ENCODE results near the gene LCLAT1. TPM values are rescaled to one million over a fixed set of nuclear protein-coding genes. Genes with fewer than 3 reads are reported as not detected.

Gene LCLAT1
- total RNA-seq, 1 donor from 2014 or later = 29.0 TPM

DNA sequence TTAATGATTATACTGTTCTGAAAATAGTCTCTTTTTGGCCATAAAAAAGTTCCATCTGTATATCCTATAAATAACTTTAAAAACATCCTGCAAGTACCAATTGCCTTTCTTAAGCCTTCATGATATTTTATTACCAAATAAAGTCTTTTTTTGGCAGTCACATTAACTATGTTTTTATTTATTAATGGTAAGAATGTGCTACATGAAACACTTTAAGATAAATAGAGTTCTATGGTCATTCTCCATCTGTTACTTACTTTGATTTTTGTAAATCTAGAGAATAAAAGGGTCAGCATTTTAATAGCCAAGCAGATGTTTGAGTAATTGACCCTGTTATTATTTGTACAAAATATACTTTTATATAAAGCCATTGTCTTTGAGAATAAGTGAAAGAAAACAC, 52.6 kb downstream of the LCLAT1 start:
- H3K27me3 Mint-ChIP-seq = no peaks in the 10 kb centered on the region
- no peak for DNase-seq (ENCODE audit: extremely low spot score, unreplicated experiment)
- H3K4me1 Mint-ChIP-seq (ENCODE audit: unreplicated experiment) = peaks cover 9% of the 10 kb centered on the region
- H3K36me3 Mint-ChIP-seq = peaks cover 39% of the 10 kb centered on the region
- peaks cover 6% of the 10 kb centered on the region for H3K9me3 Mint-ChIP-seq
- no peak overlapping the region for H3K27ac Mint-ChIP-seq
- H3K4me3 Mint-ChIP-seq = no peak overlapping the region
- TF ChIP-seq CTCF (conservative IDR thresholded peaks at IDR 0.05) = no peak

- H3K27me3 Mint-ChIP-seq = no peaks in the 10 kb centered on the region
- peaks cover 6% of the 10 kb centered on the region for H3K9me3 Mint-ChIP-seq
- no peak for DNase-seq (ENCODE audit: extremely low spot score, unreplicated experiment)
- H3K4me1 Mint-ChIP-seq (ENCODE audit: unreplicated experiment) = peaks cover 15% of the 10 kb centered on the region
- TF ChIP-seq CTCF (conservative IDR thresholded peaks at IDR 0.05) = no peak
- H3K36me3 Mint-ChIP-seq = peaks cover 36% of the 10 kb centered on the region
- H3K27ac Mint-ChIP-seq = no peak overlapping the region
- no peak overlapping the region for H3K4me3 Mint-ChIP-seq
These were observed 53.7 kb downstream of the LCLAT1 start for GRCh38 chr2:30500699-30501098.

- peaks cover 6% of the 10 kb centered on the region for H3K9me3 Mint-ChIP-seq
- no peak for TF ChIP-seq CTCF (conservative IDR thresholded peaks at IDR 0.05)
- H3K27me3 Mint-ChIP-seq = no peaks in the 10 kb centered on the region
- H3K4me3 Mint-ChIP-seq = no peak overlapping the region
- no peak overlapping the region for H3K27ac Mint-ChIP-seq
- peaks cover 33% of the 10 kb centered on the region for H3K36me3 Mint-ChIP-seq
- no peak for DNase-seq (ENCODE audit: extremely low spot score, unreplicated experiment)
- peaks cover 19% of the 10 kb centered on the region for H3K4me1 Mint-ChIP-seq (ENCODE audit: unreplicated experiment)
These were observed 55.3 kb downstream of the LCLAT1 start for GRCh38 chr2:30502310-30502709.

DNA sequence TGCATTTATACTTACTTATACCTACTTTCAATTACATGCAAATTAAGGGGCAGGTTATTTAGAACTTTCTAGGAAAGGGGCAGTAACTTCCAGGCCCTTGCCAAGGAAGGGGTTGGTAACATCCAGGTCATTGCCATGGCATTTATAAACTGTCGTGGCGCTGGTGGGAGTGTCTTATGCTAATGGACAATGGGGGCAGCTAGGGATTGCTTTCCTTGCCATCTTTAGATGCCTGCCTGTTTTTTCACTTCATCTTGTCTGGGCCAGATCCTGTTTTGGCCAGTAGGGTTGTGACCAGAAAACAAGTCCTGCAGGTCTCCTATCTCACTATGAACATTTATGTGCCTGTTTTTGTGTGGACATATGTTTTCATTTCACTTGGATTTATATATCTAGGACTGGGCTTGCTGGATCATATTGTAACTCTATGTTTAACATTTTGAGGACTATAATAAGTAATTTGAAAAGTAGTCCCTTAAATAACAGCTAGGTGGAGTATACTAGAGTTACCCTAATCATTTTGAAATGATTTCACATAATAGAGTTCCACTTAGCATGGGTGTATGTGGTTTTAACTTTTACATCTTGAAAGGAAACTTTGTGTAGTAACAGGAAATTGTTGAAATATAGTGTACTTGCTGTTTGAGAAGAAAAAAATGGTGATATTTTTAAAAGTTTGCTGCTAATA, 56.1 kb downstream of the LCLAT1 start:
- Mint-ChIP-seq H3K36me3 (peaks cover 28% of the 10 kb centered on the region), H3K9me3 (peaks cover 13% of the 10 kb centered on the region), H3K27ac (no peak overlapping the region), H3K4me3 (no peak overlapping the region), H3K27me3 (no peaks in the 10 kb centered on the region), H3K4me1 (ENCODE audit: unreplicated experiment) (peaks cover 19% of the 10 kb centered on the region)
- DNase-seq (ENCODE audit: extremely low spot score, unreplicated experiment) = no peak
- TF ChIP-seq CTCF (conservative IDR thresholded peaks at IDR 0.05) = peak; percentile 50

DNA sequence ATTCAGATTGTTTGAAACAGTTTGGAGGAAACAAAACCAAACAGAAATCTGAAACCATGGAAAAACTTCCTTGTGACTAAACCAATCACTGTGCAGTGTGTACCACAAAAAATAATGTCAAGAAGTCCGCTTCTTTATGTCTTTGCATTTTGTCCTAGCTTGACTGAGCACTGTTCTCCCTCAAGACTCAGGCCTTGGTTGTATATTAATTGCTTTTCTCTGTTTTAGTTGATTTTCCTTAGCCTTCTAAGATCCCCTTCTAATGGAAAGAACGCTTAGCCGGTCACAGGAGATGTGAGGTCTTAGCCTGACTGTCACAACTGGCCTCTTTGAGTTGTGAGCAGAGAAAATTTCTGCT, 56.6 kb downstream of the LCLAT1 start:
- DNase-seq (ENCODE audit: extremely low spot score, unreplicated experiment) = no peak
- H3K9me3 Mint-ChIP-seq = peaks cover 13% of the 10 kb centered on the region
- peaks cover 19% of the 10 kb centered on the region for H3K4me1 Mint-ChIP-seq (ENCODE audit: unreplicated experiment)
- peaks cover 27% of the 10 kb centered on the region for H3K36me3 Mint-ChIP-seq
- H3K27ac Mint-ChIP-seq = no peak overlapping the region
- no peak for TF ChIP-seq CTCF (conservative IDR thresholded peaks at IDR 0.05)
- H3K27me3 Mint-ChIP-seq = no peaks in the 10 kb centered on the region
- no peak overlapping the region for H3K4me3 Mint-ChIP-seq

All from type B pancreatic cell (in vitro differentiated cells).